PFSK-1 (cell line): ENCODE results near the gene GRIN2A.

Source experiments
- FOXP2 ChIP-seq: optimal IDR thresholded peaks from 2 replicates; pipeline ENCODE3; 2011; ENCODE audit warnings: borderline replicate concordance, control low read depth, inconsistent platforms; ENCODE audit not compliant: insufficient read depth; ENCODE audit errors: extremely low read length, extremely low read depth
- POLR2AphosphoS5 ChIP-seq: IDR thresholded peaks from 2 replicates; pipeline ENCODE4 v1.6.1; 2012; ENCODE audit warnings: low read depth, mild to moderate bottlenecking, control low read depth, low read length, moderate library complexity
- SIN3A ChIP-seq: IDR thresholded peaks from 2 replicates; pipeline ENCODE4 v1.6.1; 2012; ENCODE audit warnings: mild to moderate bottlenecking, low read length, moderate library complexity, borderline replicate concordance; ENCODE audit not compliant: insufficient read depth
- TAF1 ChIP-seq: IDR thresholded peaks from 2 replicates; pipeline ENCODE4 v1.6.1; 2012; ENCODE audit warnings: low read length, control low read depth, borderline replicate concordance; ENCODE audit not compliant: insufficient read depth
- TF ChIP-seq, protein P1 (sequence below), 2 experiments: IDR thresholded peaks; 2 replicates each; pipeline versions ENCODE4 v1.6.1 to v1.8.0; 2011 to 2012; ENCODE audit warnings: low read depth in 2 of 2, low read length in 2 of 2, control low read depth in 1 of 2, inconsistent platforms in 1 of 2, mild to moderate bottlenecking in 1 of 2, moderate library complexity in 1 of 2; ENCODE audit not compliant: insufficient read depth in 1 of 2

The GRIN2A gene

DNA sequence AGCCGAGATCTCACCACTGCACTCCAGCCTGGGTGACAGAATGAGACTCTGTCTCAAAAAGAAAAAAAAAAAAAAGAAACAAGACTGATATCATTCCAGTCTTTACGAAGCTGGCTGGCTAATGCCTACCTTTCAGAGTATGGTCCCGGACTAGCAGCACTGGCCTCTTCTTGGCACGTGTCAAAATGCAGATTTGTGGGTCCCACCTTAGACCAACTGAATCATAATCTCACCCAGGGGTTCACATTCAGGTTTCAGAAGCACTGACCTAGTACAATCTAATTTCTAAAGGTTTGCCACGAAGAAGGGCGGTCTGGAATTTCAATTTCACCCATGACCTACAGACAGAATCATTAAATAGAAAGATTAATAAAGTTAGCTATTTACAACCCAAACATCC lies 43.4 kb upstream of the GRIN2A start:
- TF ChIP-seq POLR2AphosphoS5 (no peak), SIN3A (no peak), TAF1 (no peak), FOXP2 (no peak)
- TF ChIP-seq, protein P1, sequence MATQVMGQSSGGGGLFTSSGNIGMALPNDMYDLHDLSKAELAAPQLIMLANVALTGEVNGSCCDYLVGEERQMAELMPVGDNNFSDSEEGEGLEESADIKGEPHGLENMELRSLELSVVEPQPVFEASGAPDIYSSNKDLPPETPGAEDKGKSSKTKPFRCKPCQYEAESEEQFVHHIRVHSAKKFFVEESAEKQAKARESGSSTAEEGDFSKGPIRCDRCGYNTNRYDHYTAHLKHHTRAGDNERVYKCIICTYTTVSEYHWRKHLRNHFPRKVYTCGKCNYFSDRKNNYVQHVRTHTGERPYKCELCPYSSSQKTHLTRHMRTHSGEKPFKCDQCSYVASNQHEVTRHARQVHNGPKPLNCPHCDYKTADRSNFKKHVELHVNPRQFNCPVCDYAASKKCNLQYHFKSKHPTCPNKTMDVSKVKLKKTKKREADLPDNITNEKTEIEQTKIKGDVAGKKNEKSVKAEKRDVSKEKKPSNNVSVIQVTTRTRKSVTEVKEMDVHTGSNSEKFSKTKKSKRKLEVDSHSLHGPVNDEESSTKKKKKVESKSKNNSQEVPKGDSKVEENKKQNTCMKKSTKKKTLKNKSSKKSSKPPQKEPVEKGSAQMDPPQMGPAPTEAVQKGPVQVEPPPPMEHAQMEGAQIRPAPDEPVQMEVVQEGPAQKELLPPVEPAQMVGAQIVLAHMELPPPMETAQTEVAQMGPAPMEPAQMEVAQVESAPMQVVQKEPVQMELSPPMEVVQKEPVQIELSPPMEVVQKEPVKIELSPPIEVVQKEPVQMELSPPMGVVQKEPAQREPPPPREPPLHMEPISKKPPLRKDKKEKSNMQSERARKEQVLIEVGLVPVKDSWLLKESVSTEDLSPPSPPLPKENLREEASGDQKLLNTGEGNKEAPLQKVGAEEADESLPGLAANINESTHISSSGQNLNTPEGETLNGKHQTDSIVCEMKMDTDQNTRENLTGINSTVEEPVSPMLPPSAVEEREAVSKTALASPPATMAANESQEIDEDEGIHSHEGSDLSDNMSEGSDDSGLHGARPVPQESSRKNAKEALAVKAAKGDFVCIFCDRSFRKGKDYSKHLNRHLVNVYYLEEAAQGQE (IDR thresholded peaks at IDR 0.05; ENCODE audit: insufficient read depth in 1 of 2, low read depth in 2 of 2, low read length in 2 of 2) = no peak

DNA sequence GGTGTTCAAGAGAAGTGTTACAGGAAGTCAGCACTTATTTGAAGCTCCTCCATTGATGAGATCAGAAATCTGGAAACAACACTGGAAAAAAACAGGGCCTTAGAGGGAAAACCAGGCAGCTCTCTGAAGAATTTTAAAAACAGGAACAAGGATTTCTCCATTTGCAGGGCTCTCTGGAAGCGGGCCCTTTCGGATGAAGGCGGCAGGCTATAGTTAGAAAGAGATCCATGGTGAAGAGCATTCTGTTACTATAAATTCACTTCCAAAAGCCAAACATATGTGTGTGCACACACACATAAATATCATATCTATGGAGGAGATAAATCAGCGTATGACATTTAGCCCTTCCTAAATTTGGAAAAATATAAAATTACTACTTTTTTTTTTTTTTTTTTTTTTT lies 42.6 kb upstream of the GRIN2A start:
- TF ChIP-seq SIN3A (no peak), FOXP2 (no peak), TAF1 (no peak), POLR2AphosphoS5 (no peak)
- TF ChIP-seq, protein P1 (IDR thresholded peaks at IDR 0.05; ENCODE audit: insufficient read depth in 1 of 2, low read depth in 2 of 2, low read length in 2 of 2) = no peak

DNA sequence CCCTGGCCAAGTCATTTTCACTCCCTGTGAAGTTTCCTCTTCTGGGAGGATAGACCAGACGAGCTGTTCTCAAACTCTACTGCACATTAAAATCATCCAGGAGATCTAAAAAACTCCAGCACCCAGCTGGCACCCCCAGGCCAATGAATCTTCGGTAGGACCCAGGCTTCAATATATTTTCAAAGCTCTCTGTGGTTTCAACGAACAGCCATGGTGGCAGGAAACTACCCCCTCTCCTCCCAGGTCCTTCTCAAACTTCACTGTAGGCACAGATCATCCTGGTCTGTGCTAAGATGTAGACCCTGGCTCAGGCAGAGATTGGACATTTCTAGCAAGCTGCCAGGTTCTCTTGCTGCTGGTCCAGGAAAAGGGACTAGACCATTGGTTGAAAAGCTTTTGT lies 38.7 kb upstream of the GRIN2A start:
- TF ChIP-seq SIN3A (no peak), FOXP2 (no peak), TAF1 (no peak)

DNA sequence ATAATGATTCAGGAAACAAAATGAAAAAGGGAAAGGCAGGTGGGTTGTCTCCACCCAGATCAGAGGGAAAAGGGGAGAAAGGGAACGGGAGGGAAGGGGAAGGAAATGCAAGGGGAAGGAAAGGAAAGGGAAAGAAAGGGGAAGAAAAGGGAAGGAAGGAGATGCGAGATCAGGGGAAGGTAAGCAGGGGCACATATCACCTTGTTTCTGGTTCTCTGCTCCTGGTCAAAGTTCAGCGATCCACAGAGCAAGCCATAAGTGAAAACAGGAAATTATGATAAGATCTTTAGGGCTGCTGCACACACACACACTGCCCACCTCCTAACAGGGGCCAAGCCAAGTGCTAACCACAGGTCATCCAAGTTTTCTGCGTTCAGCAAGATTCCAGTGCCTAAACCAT lies 37.5 kb upstream of the GRIN2A start:
- TF ChIP-seq SIN3A = no peak
- no peak for TF ChIP-seq TAF1
- no peak for TF ChIP-seq POLR2AphosphoS5
- TF ChIP-seq, protein P1 (IDR thresholded peaks at IDR 0.05; ENCODE audit: insufficient read depth in 1 of 2, low read depth in 2 of 2, low read length in 2 of 2) = no peak

DNA sequence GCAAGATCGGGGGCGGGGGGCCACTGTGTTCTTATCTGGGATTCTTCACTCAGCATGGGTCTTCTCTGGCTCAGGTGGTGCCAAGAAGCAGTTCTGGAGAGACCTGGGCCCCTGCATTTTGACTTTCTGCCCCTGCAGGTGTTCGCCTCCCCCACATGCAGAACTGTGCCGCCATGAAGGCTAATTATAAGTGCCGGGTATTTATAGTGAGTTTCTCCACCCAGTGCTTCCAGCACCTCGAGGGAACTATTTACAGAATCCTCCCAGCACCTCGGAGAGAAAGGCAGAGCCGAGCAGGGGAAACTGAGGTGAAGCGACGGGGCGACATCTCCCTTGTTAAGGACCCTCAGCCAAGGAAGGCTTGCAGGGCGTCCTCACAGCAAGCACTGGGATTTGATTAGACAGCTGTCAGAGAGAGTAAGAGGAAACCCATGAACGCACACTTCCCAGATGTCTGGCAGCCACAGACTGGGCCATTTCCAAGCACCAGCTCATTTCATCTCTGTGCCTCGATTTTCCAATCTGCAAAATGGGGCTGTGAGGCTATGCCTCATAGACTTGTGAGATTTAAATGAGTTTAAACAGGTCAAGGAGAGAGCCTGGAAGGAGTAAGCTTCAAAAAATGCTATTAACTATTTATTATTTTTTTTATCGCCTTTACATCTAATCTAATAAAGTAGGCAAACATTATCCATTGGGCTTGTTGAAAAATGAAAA lies 36.4 kb upstream of the GRIN2A start:
- TF ChIP-seq FOXP2 (no peak), TAF1 (no peak), SIN3A (no peak), POLR2AphosphoS5 (no peak)
- TF ChIP-seq, protein P1 (IDR thresholded peaks at IDR 0.05; ENCODE audit: insufficient read depth in 1 of 2, low read depth in 2 of 2, low read length in 2 of 2) = no peak
